Endothelial cell (in vitro differentiated cells): ENCODE data around the gene TMEM51. TPM values are rescaled to one million over a fixed set of nuclear protein-coding genes. Genes with fewer than 3 reads are reported as not detected.

Source experiments
- DNase-seq: peaks from one replicate; pipeline ENCODE4 v3.0.0; 2021; ENCODE audit warnings: low spot score
- H3K27ac Mint-ChIP-seq: one replicate; pipeline ENCODE4 v1.8.0; 2021; ENCODE audit warnings: mixed read lengths, inconsistent platforms; ENCODE audit not compliant: unreplicated experiment
- H3K27me3 Mint-ChIP-seq: one replicate; pipeline ENCODE4 v1.8.0; 2021; ENCODE audit warnings: mild to moderate bottlenecking, moderate library complexity, mixed read lengths, inconsistent platforms; ENCODE audit not compliant: unreplicated experiment
- H3K36me3 Mint-ChIP-seq: one replicate; pipeline ENCODE4 v1.8.0; 2021; ENCODE audit warnings: mild to moderate bottlenecking, low read depth, mixed read lengths, inconsistent platforms; ENCODE audit not compliant: unreplicated experiment
- H3K4me1 Mint-ChIP-seq: one replicate; pipeline ENCODE4 v1.8.0; 2021; ENCODE audit warnings: mild to moderate bottlenecking, mixed read lengths, inconsistent platforms; ENCODE audit not compliant: unreplicated experiment
- H3K4me3 Mint-ChIP-seq: one replicate; pipeline ENCODE4 v1.8.0; 2021; ENCODE audit warnings: mild to moderate bottlenecking, mixed read lengths, inconsistent platforms; ENCODE audit not compliant: unreplicated experiment
- H3K9me3 Mint-ChIP-seq: one replicate; pipeline ENCODE4 v1.8.0; 2021; ENCODE audit warnings: mixed read lengths, inconsistent platforms; ENCODE audit not compliant: unreplicated experiment
- total RNA-seq: library from RNA; stranded (reverse); fragmentation: NEBNext Ultra II Directional; extraction: Animal tissue kit (Norgen Biotek cat#: 25700); gene quantifications from one replicate; pipeline ENCODE4 v1.2.1, GENCODE V29; 2021; ENCODE audit not compliant: unreplicated experiment
- TF ChIP-seq, protein P1 (sequence below): fragments of 200-600 bp; sonication (generic); IDR thresholded peaks from one replicate; pipeline ENCODE4 v1.5.0; 2021; ENCODE audit warnings: antibody characterized with exemption; ENCODE audit not compliant: unreplicated experiment

TMEM51 gene
- total RNA-seq, 1 donor from 2014 or later, result 23.5 TPM

GRCh38 chr1:15152318-15153183, 996 bp upstream of the TMEM51 start:
- TF ChIP-seq, protein P1, sequence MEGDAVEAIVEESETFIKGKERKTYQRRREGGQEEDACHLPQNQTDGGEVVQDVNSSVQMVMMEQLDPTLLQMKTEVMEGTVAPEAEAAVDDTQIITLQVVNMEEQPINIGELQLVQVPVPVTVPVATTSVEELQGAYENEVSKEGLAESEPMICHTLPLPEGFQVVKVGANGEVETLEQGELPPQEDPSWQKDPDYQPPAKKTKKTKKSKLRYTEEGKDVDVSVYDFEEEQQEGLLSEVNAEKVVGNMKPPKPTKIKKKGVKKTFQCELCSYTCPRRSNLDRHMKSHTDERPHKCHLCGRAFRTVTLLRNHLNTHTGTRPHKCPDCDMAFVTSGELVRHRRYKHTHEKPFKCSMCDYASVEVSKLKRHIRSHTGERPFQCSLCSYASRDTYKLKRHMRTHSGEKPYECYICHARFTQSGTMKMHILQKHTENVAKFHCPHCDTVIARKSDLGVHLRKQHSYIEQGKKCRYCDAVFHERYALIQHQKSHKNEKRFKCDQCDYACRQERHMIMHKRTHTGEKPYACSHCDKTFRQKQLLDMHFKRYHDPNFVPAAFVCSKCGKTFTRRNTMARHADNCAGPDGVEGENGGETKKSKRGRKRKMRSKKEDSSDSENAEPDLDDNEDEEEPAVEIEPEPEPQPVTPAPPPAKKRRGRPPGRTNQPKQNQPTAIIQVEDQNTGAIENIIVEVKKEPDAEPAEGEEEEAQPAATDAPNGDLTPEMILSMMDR, result peak; percentile 25
- Mint-ChIP-seq H3K4me3 (peak overlapping the region; percentile 93), H3K4me1 (peaks cover 49% of the 10 kb centered on the region), H3K27ac (no peak overlapping the region), H3K27me3 (peaks cover 6% of the 10 kb centered on the region), H3K9me3 (no peaks in the 10 kb centered on the region), H3K36me3 (peaks cover 3% of the 10 kb centered on the region)
- DNase-seq, result peak; percentile 74

DNA sequence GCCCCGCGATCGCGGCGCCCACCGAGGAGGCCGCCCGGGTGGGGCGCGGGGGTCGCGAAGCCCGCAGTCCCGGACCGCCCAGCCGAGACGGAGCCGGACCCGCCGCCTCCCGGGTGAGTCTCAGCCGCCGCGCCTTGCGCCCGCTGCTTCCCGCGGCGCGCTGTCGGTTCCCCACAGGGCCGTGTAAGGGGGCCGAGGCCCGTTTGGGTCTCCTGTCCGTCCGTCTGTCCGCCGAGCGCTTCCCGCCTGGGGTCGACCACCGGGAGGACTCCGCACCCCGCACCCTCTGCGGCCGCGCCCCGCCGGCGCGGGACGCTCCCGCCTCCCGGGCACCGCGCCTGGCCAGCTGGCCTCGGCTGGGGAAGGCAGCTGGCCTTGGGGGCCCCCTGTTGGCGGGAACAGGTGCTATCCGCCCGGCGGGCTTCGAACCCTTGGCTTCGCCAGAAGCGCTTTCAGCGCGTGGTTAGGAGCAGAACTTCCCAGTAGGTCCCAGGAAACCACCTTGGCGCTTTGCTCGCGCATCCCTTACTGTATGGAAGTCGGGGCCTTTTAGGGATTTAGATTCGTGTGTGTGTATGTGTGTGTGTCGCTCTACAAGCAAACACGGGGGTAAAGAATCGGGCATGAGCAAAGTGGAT, 414 bp downstream of the TMEM51 start:
- Mint-ChIP-seq H3K4me1 (peaks cover 53% of the 10 kb centered on the region), H3K4me3 (peak overlapping the region; percentile 98), H3K27me3 (peaks cover 6% of the 10 kb centered on the region), H3K36me3 (peaks cover 3% of the 10 kb centered on the region), H3K27ac (peak overlapping the region; percentile 83), H3K9me3 (no peaks in the 10 kb centered on the region)
- TF ChIP-seq, protein P1, result peak; percentile 80
- peak; percentile 81 for DNase-seq

DNA sequence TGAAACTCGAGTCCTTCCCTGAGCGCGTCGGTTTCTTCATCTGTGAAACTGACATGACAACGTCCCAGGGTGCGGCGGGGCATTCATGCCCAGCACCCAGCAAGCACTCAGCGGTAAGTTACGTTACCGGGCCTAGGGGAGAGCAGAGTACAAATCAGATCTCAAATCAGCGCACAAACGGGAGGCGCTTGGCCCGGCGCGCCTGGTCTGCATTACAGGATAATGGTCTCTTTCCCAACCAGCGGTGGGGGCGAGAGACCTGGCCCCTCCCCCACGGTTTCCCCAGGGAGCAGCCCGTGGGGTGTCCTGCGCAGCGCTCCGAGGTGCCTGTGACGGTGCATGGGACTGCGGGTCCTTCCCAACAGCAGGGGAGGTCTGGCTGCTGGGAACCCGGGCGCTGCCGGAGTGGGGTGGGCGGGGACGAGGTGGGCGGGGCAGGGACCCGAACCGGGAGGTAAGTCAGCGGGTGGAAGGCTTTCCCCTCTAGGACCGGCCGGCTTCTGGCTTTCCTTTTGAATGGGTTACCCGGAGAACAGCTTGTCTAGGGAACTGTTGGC, 1.0 kb downstream of the TMEM51 start:
- Mint-ChIP-seq H3K9me3 (no peaks in the 10 kb centered on the region), H3K36me3 (peaks cover 3% of the 10 kb centered on the region), H3K27me3 (peaks cover 6% of the 10 kb centered on the region), H3K4me1 (peaks cover 56% of the 10 kb centered on the region), H3K4me3 (peak overlapping the region; percentile 98), H3K27ac (peak overlapping the region; percentile 83)
- peak; percentile 59 for DNase-seq
- TF ChIP-seq, protein P1, result no peak

DNA sequence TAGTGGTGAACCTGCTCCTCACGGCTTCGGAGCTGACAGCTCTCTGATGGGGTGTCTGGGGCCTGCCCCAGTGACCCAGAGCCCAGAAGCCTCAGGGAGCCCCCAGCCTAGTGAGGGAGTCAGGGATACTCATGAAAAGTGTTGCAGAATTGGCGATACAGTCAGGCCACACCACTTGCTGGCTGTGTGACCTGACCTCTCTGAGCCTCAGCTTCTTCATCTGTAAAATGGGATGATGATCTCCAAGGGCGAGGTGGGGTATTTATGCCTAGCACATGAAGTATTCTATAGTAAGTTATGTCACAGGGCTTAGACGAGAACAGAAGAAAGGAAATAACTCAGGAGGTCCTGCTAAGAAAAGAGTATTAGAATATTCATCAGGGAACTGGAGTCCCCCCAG, 1.6 kb downstream of the TMEM51 start:
- Mint-ChIP-seq H3K9me3 (no peaks in the 10 kb centered on the region), H3K27me3 (peaks cover 6% of the 10 kb centered on the region), H3K36me3 (peaks cover 3% of the 10 kb centered on the region), H3K4me1 (peaks cover 60% of the 10 kb centered on the region), H3K27ac (no peak overlapping the region), H3K4me3 (peak overlapping the region; percentile 98)
- DNase-seq, result no peak
- TF ChIP-seq, protein P1, result no peak
